Retinal pigment epithelial cell (primary cell): Measurements from ENCODE around the gene MAML3.

Source experiments
- DNase-seq: peaks from one replicate; pipeline ENCODE4 v3.0.0-alpha.2; 2010; ENCODE audit warnings: low read depth
- H3K4me3 ChIP-seq: 2 replicates; pipeline ENCODE4 v1.5.1; 2011; ENCODE audit warnings: mild to moderate bottlenecking, low read length, control low read depth, moderate library complexity
- CTCF ChIP-seq: conservative IDR thresholded peaks from 2 replicates; pipeline ENCODE4 v1.5.1; 2011; ENCODE audit warnings: low read depth, low read length, control low read depth, inconsistent platforms

Gene MAML3

GRCh38 chr4:139719381-139720101 is 434.4 kb downstream of the MAML3 start:
- H3K4me3 ChIP-seq = no peak overlapping the region
- no peak for DNase-seq
- TF ChIP-seq CTCF = no peak

GRCh38 chr4:139718833-139719232 is 435.2 kb downstream of the MAML3 start:
- no peak overlapping the region for H3K4me3 ChIP-seq
- no peak for TF ChIP-seq CTCF
- no peak for DNase-seq

- no peak for TF ChIP-seq CTCF
Observed at GRCh38 chr4:139718358-139718757, 435.6 kb downstream of the MAML3 start.

GRCh38 chr4:139715746-139716391 is 438.1 kb downstream of the MAML3 start:
- DNase-seq = no peak
- no peak overlapping the region for H3K4me3 ChIP-seq
- TF ChIP-seq CTCF = no peak

More at GRCh38 chr4:139718358-139718757, 435.6 kb downstream of the MAML3 start:
- DNase-seq = no peak
- H3K4me3 ChIP-seq = no peak overlapping the region

- no peak for DNase-seq
- no peak for TF ChIP-seq CTCF
- H3K4me3 ChIP-seq = no peak overlapping the region
Observed at GRCh38 chr4:139712882-139713281, 441.1 kb downstream of the MAML3 start.

- TF ChIP-seq CTCF = no peak
- no peak for DNase-seq
- no peak overlapping the region for H3K4me3 ChIP-seq
Observed at GRCh38 chr4:139711461-139711860, 442.5 kb downstream of the MAML3 start.

GRCh38 chr4:139710073-139710472 is 443.9 kb downstream of the MAML3 start:
- DNase-seq = peak; percentile 52
- no peak overlapping the region for H3K4me3 ChIP-seq
- no peak for TF ChIP-seq CTCF
